Measurements from ENCODE around the gene SLC35C1. TPM values are rescaled to one million over a fixed set of nuclear protein-coding genes. Genes with fewer than 3 reads are reported as not detected.

SLC35C1 gene
- total RNA-seq, result 2.6 TPM

GRCh38 chr11:45804761-45805304 is at the start of gene SLC35C1:
Gene SLC35C1, plus strand, starts transcription at chr11:45805149. Its CDS starts 653 bp downstream, at chr11:45805802.
- Histone ChIP-seq H3K9ac (ENCODE audit: low read depth in 1 of 3, low read length in 3 of 3) (peak within 1 kb of the TSS; percentile 84 to 86 (median 86)), H3K27ac (ENCODE audit: low read depth, low read length) (peak within 1 kb of the TSS; percentile 81), H3K4me1 (ENCODE audit: control insufficient read depth in 3 of 3, insufficient read depth in 3 of 3, low read length in 3 of 3) (peaks cover 27 to 39% (median 36%) of the 10 kb centered on the region in 3 donors), H3K27me3 (ENCODE audit: control insufficient read depth in 3 of 3, insufficient read depth in 3 of 3, low read length in 3 of 3) (no peaks in the 10 kb centered on the region), H3K36me3 (ENCODE audit: control insufficient read depth in 3 of 3, insufficient read depth in 3 of 3, low read length in 3 of 3) (peaks cover 0 to 7% (median 3%) of the 10 kb centered on the region in 3 donors), H3K4me3 (ENCODE audit: low read length in 3 of 3) (peak within 1 kb of the TSS; percentile 80 to 93 (median 90)), H3K9me3 (ENCODE audit: control insufficient read depth in 3 of 3, low read length in 3 of 3) (no peaks in the 10 kb centered on the region)

GRCh38 chr11:45755281-45755859 is 49.6 kb upstream of the SLC35C1 start:
- peaks cover 0 to 5% (median 0%) of the 10 kb centered on the region in 3 donors for H3K4me1 ChIP-seq (ENCODE audit: control insufficient read depth in 3 of 3, insufficient read depth in 3 of 3, low read length in 3 of 3)
- no peak overlapping the region for H3K9ac ChIP-seq (ENCODE audit: low read depth in 1 of 3, low read length in 3 of 3)
- peaks cover 0 to 16% (median 10%) of the 10 kb centered on the region in 3 donors for H3K27me3 ChIP-seq (ENCODE audit: control insufficient read depth in 3 of 3, insufficient read depth in 3 of 3, low read length in 3 of 3)
- no peak overlapping the region for H3K27ac ChIP-seq (ENCODE audit: low read depth, low read length)
- no peak overlapping the region for H3K4me3 ChIP-seq (ENCODE audit: low read length in 3 of 3)
- H3K36me3 ChIP-seq (ENCODE audit: control insufficient read depth in 3 of 3, insufficient read depth in 3 of 3, low read length in 3 of 3), result no peaks in the 10 kb centered on the region
- H3K9me3 ChIP-seq (ENCODE audit: control insufficient read depth in 3 of 3, low read length in 3 of 3), result no peaks in the 10 kb centered on the region

- H3K9ac ChIP-seq (ENCODE audit: low read depth in 1 of 3, low read length in 3 of 3), result no peak overlapping the region
- no peaks in the 10 kb centered on the region for H3K9me3 ChIP-seq (ENCODE audit: control insufficient read depth in 3 of 3, low read length in 3 of 3)
- H3K27me3 ChIP-seq (ENCODE audit: control insufficient read depth in 3 of 3, insufficient read depth in 3 of 3, low read length in 3 of 3), result peaks cover 0 to 9% (median 7%) of the 10 kb centered on the region in 3 donors
- H3K4me1 ChIP-seq (ENCODE audit: control insufficient read depth in 3 of 3, insufficient read depth in 3 of 3, low read length in 3 of 3), result peaks cover 0 to 5% (median 0%) of the 10 kb centered on the region in 3 donors
- H3K27ac ChIP-seq (ENCODE audit: low read depth, low read length), result no peak overlapping the region
- no peak overlapping the region for H3K4me3 ChIP-seq (ENCODE audit: low read length in 3 of 3)
- no peaks in the 10 kb centered on the region for H3K36me3 ChIP-seq (ENCODE audit: control insufficient read depth in 3 of 3, insufficient read depth in 3 of 3, low read length in 3 of 3)
Observed at GRCh38 chr11:45756384-45757010, 48.5 kb upstream of the SLC35C1 start.

GRCh38 chr11:45757672-45758071 is 47.3 kb upstream of the SLC35C1 start:
- Histone ChIP-seq H3K9ac (ENCODE audit: low read depth in 1 of 3, low read length in 3 of 3) (no peak overlapping the region), H3K27me3 (ENCODE audit: control insufficient read depth in 3 of 3, insufficient read depth in 3 of 3, low read length in 3 of 3) (peaks cover 0 to 7% (median 7%) of the 10 kb centered on the region in 3 donors), H3K4me3 (ENCODE audit: low read length in 3 of 3) (no peak overlapping the region), H3K9me3 (ENCODE audit: control insufficient read depth in 3 of 3, low read length in 3 of 3) (no peaks in the 10 kb centered on the region), H3K4me1 (ENCODE audit: control insufficient read depth in 3 of 3, insufficient read depth in 3 of 3, low read length in 3 of 3) (peaks cover 0 to 5% (median 0%) of the 10 kb centered on the region in 3 donors), H3K27ac (ENCODE audit: low read depth, low read length) (no peak overlapping the region), H3K36me3 (ENCODE audit: control insufficient read depth in 3 of 3, insufficient read depth in 3 of 3, low read length in 3 of 3) (no peaks in the 10 kb centered on the region)

GRCh38 chr11:45761659-45762058 is 43.3 kb upstream of the SLC35C1 start:
- Histone ChIP-seq H3K9me3 (ENCODE audit: control insufficient read depth in 3 of 3, low read length in 3 of 3) (no peaks in the 10 kb centered on the region), H3K4me3 (ENCODE audit: low read length in 3 of 3) (no peak overlapping the region), H3K9ac (ENCODE audit: low read depth in 1 of 3, low read length in 3 of 3) (no peak overlapping the region), H3K4me1 (ENCODE audit: control insufficient read depth in 3 of 3, insufficient read depth in 3 of 3, low read length in 3 of 3) (peaks cover 3 to 7% (median 4%) of the 10 kb centered on the region in 3 donors), H3K36me3 (ENCODE audit: control insufficient read depth in 3 of 3, insufficient read depth in 3 of 3, low read length in 3 of 3) (no peaks in the 10 kb centered on the region), H3K27ac (ENCODE audit: low read depth, low read length) (no peak overlapping the region), H3K27me3 (ENCODE audit: control insufficient read depth in 3 of 3, insufficient read depth in 3 of 3, low read length in 3 of 3) (no peaks in the 10 kb centered on the region)

GRCh38 chr11:45765107-45765668 is 39.8 kb upstream of the SLC35C1 start:
- no peak overlapping the region for H3K4me3 ChIP-seq (ENCODE audit: low read length in 3 of 3)
- H3K4me1 ChIP-seq (ENCODE audit: control insufficient read depth in 3 of 3, insufficient read depth in 3 of 3, low read length in 3 of 3), result peaks cover 3 to 11% (median 6%) of the 10 kb centered on the region in 3 donors
- H3K9me3 ChIP-seq (ENCODE audit: control insufficient read depth in 3 of 3, low read length in 3 of 3), result no peaks in the 10 kb centered on the region
- no peaks in the 10 kb centered on the region for H3K36me3 ChIP-seq (ENCODE audit: control insufficient read depth in 3 of 3, insufficient read depth in 3 of 3, low read length in 3 of 3)
- H3K9ac ChIP-seq (ENCODE audit: low read depth in 1 of 3, low read length in 3 of 3), result no peak overlapping the region
- no peaks in the 10 kb centered on the region for H3K27me3 ChIP-seq (ENCODE audit: control insufficient read depth in 3 of 3, insufficient read depth in 3 of 3, low read length in 3 of 3)
- no peak overlapping the region for H3K27ac ChIP-seq (ENCODE audit: low read depth, low read length)

GRCh38 chr11:45765836-45766235 is 39.1 kb upstream of the SLC35C1 start:
- Histone ChIP-seq H3K36me3 (ENCODE audit: control insufficient read depth in 3 of 3, insufficient read depth in 3 of 3, low read length in 3 of 3) (no peaks in the 10 kb centered on the region), H3K4me3 (ENCODE audit: low read length in 3 of 3) (no peak overlapping the region), H3K27me3 (ENCODE audit: control insufficient read depth in 3 of 3, insufficient read depth in 3 of 3, low read length in 3 of 3) (no peaks in the 10 kb centered on the region), H3K4me1 (ENCODE audit: control insufficient read depth in 3 of 3, insufficient read depth in 3 of 3, low read length in 3 of 3) (peaks cover 3 to 11% (median 6%) of the 10 kb centered on the region in 3 donors), H3K9ac (ENCODE audit: low read depth in 1 of 3, low read length in 3 of 3) (no peak overlapping the region), H3K27ac (ENCODE audit: low read depth, low read length) (no peak overlapping the region), H3K9me3 (ENCODE audit: control insufficient read depth in 3 of 3, low read length in 3 of 3) (no peaks in the 10 kb centered on the region)

GRCh38 chr11:45766469-45766868 is 38.5 kb upstream of the SLC35C1 start:
- Histone ChIP-seq H3K36me3 (ENCODE audit: control insufficient read depth in 3 of 3, insufficient read depth in 3 of 3, low read length in 3 of 3) (no peaks in the 10 kb centered on the region), H3K4me3 (ENCODE audit: low read length in 3 of 3) (no peak overlapping the region), H3K9me3 (ENCODE audit: control insufficient read depth in 3 of 3, low read length in 3 of 3) (no peaks in the 10 kb centered on the region), H3K27me3 (ENCODE audit: control insufficient read depth in 3 of 3, insufficient read depth in 3 of 3, low read length in 3 of 3) (no peaks in the 10 kb centered on the region), H3K4me1 (ENCODE audit: control insufficient read depth in 3 of 3, insufficient read depth in 3 of 3, low read length in 3 of 3) (peaks cover 5 to 17% (median 13%) of the 10 kb centered on the region in 3 donors), H3K9ac (ENCODE audit: low read depth in 1 of 3, low read length in 3 of 3) (peak overlapping the region in 1 of 3 donors; percentile 43), H3K27ac (ENCODE audit: low read depth, low read length) (no peak overlapping the region)

GRCh38 chr11:45768486-45768885 is 36.5 kb upstream of the SLC35C1 start:
- Histone ChIP-seq H3K4me3 (ENCODE audit: low read length in 3 of 3) (no peak overlapping the region), H3K9me3 (ENCODE audit: control insufficient read depth in 3 of 3, low read length in 3 of 3) (no peaks in the 10 kb centered on the region), H3K27me3 (ENCODE audit: control insufficient read depth in 3 of 3, insufficient read depth in 3 of 3, low read length in 3 of 3) (no peaks in the 10 kb centered on the region), H3K36me3 (ENCODE audit: control insufficient read depth in 3 of 3, insufficient read depth in 3 of 3, low read length in 3 of 3) (no peaks in the 10 kb centered on the region), H3K27ac (ENCODE audit: low read depth, low read length) (no peak overlapping the region), H3K9ac (ENCODE audit: low read depth in 1 of 3, low read length in 3 of 3) (no peak overlapping the region), H3K4me1 (ENCODE audit: control insufficient read depth in 3 of 3, insufficient read depth in 3 of 3, low read length in 3 of 3) (peaks cover 12 to 24% (median 23%) of the 10 kb centered on the region in 3 donors)

GRCh38 chr11:45769960-45770359 is 35.0 kb upstream of the SLC35C1 start:
- H3K36me3 ChIP-seq (ENCODE audit: control insufficient read depth in 3 of 3, insufficient read depth in 3 of 3, low read length in 3 of 3), result no peaks in the 10 kb centered on the region
- H3K27ac ChIP-seq (ENCODE audit: low read depth, low read length), result no peak overlapping the region

More at GRCh38 chr11:45769960-45770359, 35.0 kb upstream of the SLC35C1 start:
- Histone ChIP-seq H3K9me3 (ENCODE audit: control insufficient read depth in 3 of 3, low read length in 3 of 3) (no peaks in the 10 kb centered on the region), H3K4me3 (ENCODE audit: low read length in 3 of 3) (no peak overlapping the region), H3K9ac (ENCODE audit: low read depth in 1 of 3, low read length in 3 of 3) (no peak overlapping the region), H3K27me3 (ENCODE audit: control insufficient read depth in 3 of 3, insufficient read depth in 3 of 3, low read length in 3 of 3) (no peaks in the 10 kb centered on the region), H3K4me1 (ENCODE audit: control insufficient read depth in 3 of 3, insufficient read depth in 3 of 3, low read length in 3 of 3) (peaks cover 12 to 24% (median 23%) of the 10 kb centered on the region in 3 donors)
